Measurements from ENCODE around the gene ANK3. TPM values are rescaled to one million over a fixed set of nuclear protein-coding genes. Genes with fewer than 3 reads are reported as not detected.

Gene ANK3
- total RNA-seq, 2 donors from 2014 or later: 46.0 to 47.8 TPM

DNA sequence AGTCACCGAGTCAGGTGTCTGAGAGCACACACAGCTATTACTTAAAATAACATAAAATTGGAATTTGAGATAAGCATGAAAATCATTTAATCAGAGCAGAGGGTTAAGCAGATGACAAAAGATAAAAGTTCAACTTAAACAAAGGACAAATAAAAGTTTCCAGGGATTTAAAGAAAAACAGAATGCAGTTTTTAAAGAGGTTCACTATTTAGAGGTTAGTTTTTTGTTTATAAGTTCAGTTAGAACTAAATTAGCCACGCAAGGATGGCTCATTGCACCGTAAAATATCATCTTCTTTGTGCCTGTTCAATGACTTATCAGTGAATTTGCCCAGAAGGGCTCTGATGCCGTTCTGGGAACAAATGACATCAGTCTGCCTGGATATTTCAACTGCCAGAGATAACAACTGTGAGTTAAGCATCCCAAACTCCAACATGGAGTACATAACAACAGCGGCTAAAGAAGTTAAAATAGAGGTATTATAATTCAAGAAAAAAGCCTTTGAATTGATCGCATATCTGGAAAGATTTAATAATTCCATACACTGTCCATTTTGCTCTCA is 107.8 kb downstream of the ANK3 start:
- Histone ChIP-seq H3K27me3 (replicated peaks; ENCODE audit: insufficient read depth) (no peaks in the 10 kb centered on the region), H3K4me3 (no peak overlapping the region), H3K4me1 (replicated peaks) (no peaks in the 10 kb centered on the region), H3K9me3 (no peaks in the 10 kb centered on the region), H3K27ac (no peak overlapping the region), H3K36me3 (no peaks in the 10 kb centered on the region)
- 89% methylated on average over 6 of the region's 6 CpGs for WGBS
- no peak for TF ChIP-seq POLR2AphosphoS5 (IDR thresholded peaks at IDR 0.05)
- no peak for TF ChIP-seq POLR2A (IDR thresholded peaks at IDR 0.05)
- TF ChIP-seq, protein P1, sequence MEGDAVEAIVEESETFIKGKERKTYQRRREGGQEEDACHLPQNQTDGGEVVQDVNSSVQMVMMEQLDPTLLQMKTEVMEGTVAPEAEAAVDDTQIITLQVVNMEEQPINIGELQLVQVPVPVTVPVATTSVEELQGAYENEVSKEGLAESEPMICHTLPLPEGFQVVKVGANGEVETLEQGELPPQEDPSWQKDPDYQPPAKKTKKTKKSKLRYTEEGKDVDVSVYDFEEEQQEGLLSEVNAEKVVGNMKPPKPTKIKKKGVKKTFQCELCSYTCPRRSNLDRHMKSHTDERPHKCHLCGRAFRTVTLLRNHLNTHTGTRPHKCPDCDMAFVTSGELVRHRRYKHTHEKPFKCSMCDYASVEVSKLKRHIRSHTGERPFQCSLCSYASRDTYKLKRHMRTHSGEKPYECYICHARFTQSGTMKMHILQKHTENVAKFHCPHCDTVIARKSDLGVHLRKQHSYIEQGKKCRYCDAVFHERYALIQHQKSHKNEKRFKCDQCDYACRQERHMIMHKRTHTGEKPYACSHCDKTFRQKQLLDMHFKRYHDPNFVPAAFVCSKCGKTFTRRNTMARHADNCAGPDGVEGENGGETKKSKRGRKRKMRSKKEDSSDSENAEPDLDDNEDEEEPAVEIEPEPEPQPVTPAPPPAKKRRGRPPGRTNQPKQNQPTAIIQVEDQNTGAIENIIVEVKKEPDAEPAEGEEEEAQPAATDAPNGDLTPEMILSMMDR (IDR thresholded peaks at IDR 0.05): no peak
- intact Hi-C loops (cut with DNase I): no loop called here
- DNase-seq (ENCODE audit: low spot score): no peak

DNA sequence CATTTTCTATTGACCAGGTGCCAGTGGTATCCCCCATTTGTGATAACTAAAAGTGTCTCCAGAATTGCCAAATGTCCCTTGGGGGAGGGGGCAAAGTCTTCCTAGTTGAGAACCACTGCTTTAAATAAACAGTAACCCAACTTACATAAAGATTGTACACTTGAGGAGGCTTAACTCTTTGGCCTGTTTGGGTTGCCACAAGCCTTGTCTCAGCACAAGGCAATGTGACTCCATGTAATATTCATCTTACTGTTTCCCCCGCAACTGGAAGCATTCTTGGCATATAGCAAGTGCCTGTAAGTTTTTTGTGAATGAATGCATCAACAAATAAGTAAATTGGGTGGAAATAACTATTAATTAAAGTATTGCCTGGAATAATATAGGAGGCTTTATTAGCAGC is 108.3 kb downstream of the ANK3 start:
- Histone ChIP-seq H3K27me3 (replicated peaks; ENCODE audit: insufficient read depth) (no peaks in the 10 kb centered on the region), H3K4me1 (replicated peaks) (no peaks in the 10 kb centered on the region), H3K9me3 (no peaks in the 10 kb centered on the region), H3K36me3 (no peaks in the 10 kb centered on the region), H3K27ac (no peak overlapping the region), H3K4me3 (no peak overlapping the region)
- TF ChIP-seq, protein P1 (IDR thresholded peaks at IDR 0.05): no peak
- TF ChIP-seq POLR2A (IDR thresholded peaks at IDR 0.05) (no peak), POLR2AphosphoS5 (IDR thresholded peaks at IDR 0.05) (no peak)
- no peak for DNase-seq (ENCODE audit: low spot score)
- WGBS: 92% methylated on average over 1 of the region's 1 CpG
- intact Hi-C loops (cut with DNase I): no loop called here

DNA sequence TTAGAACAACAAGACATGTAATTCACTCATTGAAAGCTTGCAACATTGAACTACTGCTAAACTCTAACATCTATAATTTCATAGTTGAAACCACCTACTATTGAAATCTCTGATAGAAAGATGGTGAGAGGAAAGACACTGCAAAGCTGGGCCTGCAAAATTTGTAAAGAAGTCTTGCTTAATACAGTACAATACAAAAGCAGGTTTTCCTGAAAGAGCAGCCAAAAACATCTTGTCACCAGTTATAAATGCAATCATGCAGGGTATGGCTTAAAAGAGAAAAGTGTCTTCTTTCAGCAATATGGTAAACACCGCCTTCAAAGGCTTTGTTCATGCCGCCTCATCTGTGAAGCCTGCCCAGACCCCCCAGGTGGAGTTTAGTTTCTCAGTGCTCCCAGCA is 109.2 kb downstream of the ANK3 start:
- no peaks in the 10 kb centered on the region for H3K4me1 ChIP-seq (replicated peaks)
- H3K27me3 ChIP-seq (replicated peaks; ENCODE audit: insufficient read depth): no peaks in the 10 kb centered on the region
- H3K27ac ChIP-seq: no peak overlapping the region
- H3K36me3 ChIP-seq: no peaks in the 10 kb centered on the region
- H3K4me3 ChIP-seq: no peak overlapping the region
- TF ChIP-seq POLR2A (IDR thresholded peaks at IDR 0.05): no peak
- TF ChIP-seq, protein P1 (IDR thresholded peaks at IDR 0.05): no peak
- no peak for TF ChIP-seq POLR2AphosphoS5 (IDR thresholded peaks at IDR 0.05)
- 82% methylated on average over 2 of the region's 2 CpGs for WGBS
- H3K9me3 ChIP-seq: no peaks in the 10 kb centered on the region
- intact Hi-C loops (cut with DNase I): no loop called here
- no peak for DNase-seq (ENCODE audit: low spot score)

DNA sequence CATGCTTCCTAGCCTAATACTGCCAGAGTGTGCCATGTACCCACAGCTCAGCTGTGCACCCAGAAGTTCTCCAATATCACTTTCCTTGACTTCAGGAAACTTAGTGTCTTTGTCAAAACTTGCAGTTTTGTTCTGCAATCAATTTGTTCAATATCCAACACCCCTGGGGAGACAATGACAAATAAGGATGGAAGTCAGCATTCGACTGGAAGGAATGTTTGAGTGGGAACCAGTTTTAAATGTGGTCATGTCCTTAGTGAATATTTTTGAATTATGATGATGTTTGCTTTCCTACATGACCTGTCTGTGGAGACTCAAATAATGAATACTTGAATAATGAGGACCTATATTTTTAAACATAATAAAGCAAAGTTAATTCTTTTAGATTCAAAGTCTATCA is 112.0 kb downstream of the ANK3 start:
- no peaks in the 10 kb centered on the region for H3K4me1 ChIP-seq (replicated peaks)
- H3K4me3 ChIP-seq: no peak overlapping the region
- no peaks in the 10 kb centered on the region for H3K27me3 ChIP-seq (replicated peaks; ENCODE audit: insufficient read depth)
- WGBS: 76% methylated on average over 1 of the region's 1 CpG
- no peaks in the 10 kb centered on the region for H3K9me3 ChIP-seq
- no peak overlapping the region for H3K27ac ChIP-seq
- no peak for TF ChIP-seq POLR2AphosphoS5 (IDR thresholded peaks at IDR 0.05)
- no peaks in the 10 kb centered on the region for H3K36me3 ChIP-seq
- intact Hi-C loops (cut with DNase I): no loop called here
- no peak for DNase-seq (ENCODE audit: low spot score)

DNA sequence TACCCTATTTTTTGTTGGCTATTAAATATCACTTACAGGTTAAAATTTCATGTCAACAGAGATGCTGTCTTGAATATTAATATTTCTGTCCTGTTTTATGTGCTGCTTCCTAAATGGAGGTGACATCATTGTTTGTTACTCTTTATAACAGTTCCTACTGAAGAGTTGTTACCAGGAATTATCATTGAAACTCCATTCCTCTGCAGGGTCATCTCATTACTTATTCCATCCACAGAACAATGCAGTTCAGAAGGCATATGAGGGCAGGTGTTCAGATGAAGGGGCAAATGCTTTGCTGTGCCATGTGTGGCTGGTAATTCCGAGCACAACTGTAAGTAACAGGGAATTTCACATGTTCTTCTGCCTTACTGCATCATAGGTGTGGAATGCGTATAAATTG is 113.4 kb downstream of the ANK3 start:
- no peak for DNase-seq (ENCODE audit: low spot score)
- Histone ChIP-seq H3K4me3 (no peak overlapping the region), H3K36me3 (no peaks in the 10 kb centered on the region), H3K9me3 (no peaks in the 10 kb centered on the region), H3K27ac (no peak overlapping the region), H3K27me3 (replicated peaks; ENCODE audit: insufficient read depth) (no peaks in the 10 kb centered on the region), H3K4me1 (replicated peaks) (no peaks in the 10 kb centered on the region)
- intact Hi-C loops (cut with DNase I): no loop called here
- WGBS: 93% methylated on average over 2 of the region's 2 CpGs
- TF ChIP-seq, protein P1 (IDR thresholded peaks at IDR 0.05): no peak
- TF ChIP-seq POLR2A (IDR thresholded peaks at IDR 0.05) (no peak), POLR2AphosphoS5 (IDR thresholded peaks at IDR 0.05) (no peak)
